PC-9 (cell line): Measurements from ENCODE around the gene BACH2.
"Not testable (repeated sequence)": the region's sequence is repeated elsewhere in the genome, so short reads cannot be mapped to it uniquely, and the experiment has no call there.

Experiments
- EZH2 ChIP-seq: fragments of 200-600 bp; sonication (generic); IDR thresholded peaks from 2 replicates; pipeline ENCODE4 v1.8.0; 2017; ENCODE audit warnings: antibody characterized with exemption, low read depth
- TF ChIP-seq, protein P1 (sequence below): fragments of 200-600 bp; sonication (generic); conservative IDR thresholded peaks from 2 replicates; pipeline ENCODE4 v1.6.1; 2017; ENCODE audit warnings: mixed run types, antibody characterized with exemption, mild to moderate bottlenecking, moderate library complexity

GRCh38 chr6:90332978-90333543, 36.4 kb upstream of the BACH2 start:
- TF ChIP-seq, protein P1, sequence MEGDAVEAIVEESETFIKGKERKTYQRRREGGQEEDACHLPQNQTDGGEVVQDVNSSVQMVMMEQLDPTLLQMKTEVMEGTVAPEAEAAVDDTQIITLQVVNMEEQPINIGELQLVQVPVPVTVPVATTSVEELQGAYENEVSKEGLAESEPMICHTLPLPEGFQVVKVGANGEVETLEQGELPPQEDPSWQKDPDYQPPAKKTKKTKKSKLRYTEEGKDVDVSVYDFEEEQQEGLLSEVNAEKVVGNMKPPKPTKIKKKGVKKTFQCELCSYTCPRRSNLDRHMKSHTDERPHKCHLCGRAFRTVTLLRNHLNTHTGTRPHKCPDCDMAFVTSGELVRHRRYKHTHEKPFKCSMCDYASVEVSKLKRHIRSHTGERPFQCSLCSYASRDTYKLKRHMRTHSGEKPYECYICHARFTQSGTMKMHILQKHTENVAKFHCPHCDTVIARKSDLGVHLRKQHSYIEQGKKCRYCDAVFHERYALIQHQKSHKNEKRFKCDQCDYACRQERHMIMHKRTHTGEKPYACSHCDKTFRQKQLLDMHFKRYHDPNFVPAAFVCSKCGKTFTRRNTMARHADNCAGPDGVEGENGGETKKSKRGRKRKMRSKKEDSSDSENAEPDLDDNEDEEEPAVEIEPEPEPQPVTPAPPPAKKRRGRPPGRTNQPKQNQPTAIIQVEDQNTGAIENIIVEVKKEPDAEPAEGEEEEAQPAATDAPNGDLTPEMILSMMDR: not testable (repeated sequence)
- not testable (repeated sequence) for TF ChIP-seq EZH2
